ENCODE results near the gene TIAM2. TPM values are rescaled to one million over a fixed set of nuclear protein-coding genes. Genes with fewer than 3 reads are reported as not detected.

The TIAM2 gene
- total and polyA plus RNA-seq, 10 of the 15 experiments (the other 5 are each of a cell fraction or from before 2014, with no cell fraction given) = 1.1 to 10.5 (median 2.3) TPM

- no peak for TF ChIP-seq ZBTB11 (CRISPR knock-in tag; IDR thresholded peaks at IDR 0.05)
- no peak for TF ChIP-seq GATAD2B (conservative IDR thresholded peaks at IDR 0.05; ENCODE audit: low read depth)
- no peak for TF ChIP-seq IKZF2 (IDR thresholded peaks at IDR 0.05)
- TF ChIP-seq CHD2 (IDR thresholded peaks at IDR 0.05; ENCODE audit: borderline replicate concordance, low read depth, low read length) = no peak
- TF ChIP-seq IRF4 (IDR thresholded peaks at IDR 0.05; ENCODE audit: low read depth, low read length) = no peak
- no peak for TF ChIP-seq ESRRA (IDR thresholded peaks at IDR 0.05; ENCODE audit: low read length)
These were observed 50.7 kb downstream of the TIAM2 start (continued) for GRCh38 chr6:155045561-155046404.

DNA sequence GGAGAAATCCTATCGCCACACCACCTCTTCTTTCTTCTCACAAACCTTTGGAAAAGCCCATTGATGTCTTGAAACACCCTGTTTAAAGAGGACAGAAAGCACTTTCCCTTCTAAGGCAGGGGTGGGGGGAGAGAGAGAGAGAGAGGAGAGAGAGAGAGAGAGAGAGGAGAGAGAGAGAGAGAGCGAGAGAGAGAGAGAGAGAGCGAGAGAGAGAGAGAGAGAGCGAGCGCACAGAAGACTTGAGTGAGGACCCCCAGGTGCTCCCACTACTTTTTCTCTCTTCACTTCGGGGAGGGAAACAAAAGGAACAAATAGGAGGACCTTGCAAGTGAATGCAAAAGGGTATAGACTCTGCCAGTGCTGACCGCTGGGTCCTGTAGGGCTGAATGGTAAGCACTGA, 52.4 kb downstream of the TIAM2 start:
- CTCF ChIA-PET = no interaction called here
- H3K9me3 ChIP-seq (replicated peaks; ENCODE audit: control insufficient read depth, insufficient read depth, low read length) = no peaks in the 10 kb centered on the region
- peaks cover 9% of the 10 kb centered on the region for H3K4me1 ChIP-seq (ENCODE audit: control insufficient read depth, insufficient read depth, low read length)
- no peak overlapping the region for H2AFZ ChIP-seq (ENCODE audit: control insufficient read depth, low read depth, low read length)
- ATAC-seq = no peak
- BruUV-seq (replicated peaks) = no TSS peak
- TF ChIP-seq ZNF384 (IDR thresholded peaks at IDR 0.05; ENCODE audit: borderline replicate concordance, low read depth, low read length) = no peak
- no peak for TF ChIP-seq CREB1 (IDR thresholded peaks at IDR 0.05; ENCODE audit: low read depth)
- RAD21 ChIA-PET (ENCODE audit: unreplicated experiment) = no interaction called here
- no peaks in the 10 kb centered on the region for H3K36me3 ChIP-seq (ENCODE audit: control insufficient read depth in 2 of 2, insufficient read depth in 2 of 2, low read length in 1 of 2)
- H3K27me3 ChIP-seq (replicated peaks in 1 of 2; ENCODE audit: control insufficient read depth in 2 of 2, insufficient read depth in 2 of 2, low read length in 1 of 2) = no peaks in the 10 kb centered on the region; a peak in 1 of 4 replicates
- no peak for DNase-seq (ENCODE audit: low read depth, low spot score)
- no peaks in the 10 kb centered on the region for H4K20me1 ChIP-seq (ENCODE audit: control insufficient read depth, insufficient read depth)
- intact Hi-C loops (cut with micrococcal nuclease; ENCODE audit: unreplicated experiment) (no loop called here), in situ Hi-C loops (cut with MboI) (no loop called here)
- H3K4me3 ChIP-seq = no peak overlapping the region
- no peak overlapping the region for H3K27ac ChIP-seq (ENCODE audit: control insufficient read depth, insufficient read depth)
- SMC1A ChIA-PET (ENCODE audit: uncharacterized antibody, unreplicated experiment) = no interaction called here
- WGBS (ENCODE audit: insufficient coverage, insufficient replicate concordance, low lambda C conversion rate, missing lambda C conversion rate) = 52% methylated on average over 4 of the region's 7 CpGs
- POLR2A ChIA-PET = no interaction called here
- no peak overlapping the region for H3K4me2 ChIP-seq (ENCODE audit: control insufficient read depth, insufficient read depth)
- no peak for FAIRE-seq
- H3K79me2 ChIP-seq (ENCODE audit: control insufficient read depth, insufficient read depth, low read length) = no peaks in the 10 kb centered on the region
- no peak overlapping the region for H3K9ac ChIP-seq (ENCODE audit: control insufficient read depth, insufficient read depth, low read length)

Data from GM12878 (cell line).